Measurements from ENCODE around the gene LMBRD2.

The LMBRD2 gene

DNA sequence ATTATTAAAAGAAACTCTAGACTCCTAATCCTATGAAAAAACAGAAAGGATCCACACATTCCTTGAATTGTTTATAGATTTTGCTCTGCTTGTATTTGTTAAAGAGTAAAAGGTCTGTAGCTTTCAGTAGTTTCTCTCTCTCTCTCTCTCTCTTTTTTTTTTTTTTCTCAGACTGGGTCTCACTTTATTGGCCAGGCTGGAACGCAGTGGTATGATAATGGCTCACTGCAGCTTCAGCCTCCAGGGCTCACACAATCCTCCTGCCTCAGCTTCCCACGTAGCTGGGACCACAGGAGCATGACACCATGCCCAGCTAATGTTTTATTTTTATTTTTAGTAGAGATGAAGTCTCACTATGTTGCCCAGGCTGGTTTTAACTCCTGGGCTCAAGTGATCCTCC is 94.3 kb downstream of the LMBRD2 start:
- CTCF ChIA-PET, result no interaction called here
- DNase-seq (ENCODE audit: extremely low spot score), result no peak
- TF ChIP-seq, protein P1, sequence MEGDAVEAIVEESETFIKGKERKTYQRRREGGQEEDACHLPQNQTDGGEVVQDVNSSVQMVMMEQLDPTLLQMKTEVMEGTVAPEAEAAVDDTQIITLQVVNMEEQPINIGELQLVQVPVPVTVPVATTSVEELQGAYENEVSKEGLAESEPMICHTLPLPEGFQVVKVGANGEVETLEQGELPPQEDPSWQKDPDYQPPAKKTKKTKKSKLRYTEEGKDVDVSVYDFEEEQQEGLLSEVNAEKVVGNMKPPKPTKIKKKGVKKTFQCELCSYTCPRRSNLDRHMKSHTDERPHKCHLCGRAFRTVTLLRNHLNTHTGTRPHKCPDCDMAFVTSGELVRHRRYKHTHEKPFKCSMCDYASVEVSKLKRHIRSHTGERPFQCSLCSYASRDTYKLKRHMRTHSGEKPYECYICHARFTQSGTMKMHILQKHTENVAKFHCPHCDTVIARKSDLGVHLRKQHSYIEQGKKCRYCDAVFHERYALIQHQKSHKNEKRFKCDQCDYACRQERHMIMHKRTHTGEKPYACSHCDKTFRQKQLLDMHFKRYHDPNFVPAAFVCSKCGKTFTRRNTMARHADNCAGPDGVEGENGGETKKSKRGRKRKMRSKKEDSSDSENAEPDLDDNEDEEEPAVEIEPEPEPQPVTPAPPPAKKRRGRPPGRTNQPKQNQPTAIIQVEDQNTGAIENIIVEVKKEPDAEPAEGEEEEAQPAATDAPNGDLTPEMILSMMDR (IDR thresholded peaks at IDR 0.05; ENCODE audit: control extremely low read depth, extremely low read depth, low read depth, missing control alignments), result no peak
- POLR2A ChIA-PET, result no interaction called here

DNA sequence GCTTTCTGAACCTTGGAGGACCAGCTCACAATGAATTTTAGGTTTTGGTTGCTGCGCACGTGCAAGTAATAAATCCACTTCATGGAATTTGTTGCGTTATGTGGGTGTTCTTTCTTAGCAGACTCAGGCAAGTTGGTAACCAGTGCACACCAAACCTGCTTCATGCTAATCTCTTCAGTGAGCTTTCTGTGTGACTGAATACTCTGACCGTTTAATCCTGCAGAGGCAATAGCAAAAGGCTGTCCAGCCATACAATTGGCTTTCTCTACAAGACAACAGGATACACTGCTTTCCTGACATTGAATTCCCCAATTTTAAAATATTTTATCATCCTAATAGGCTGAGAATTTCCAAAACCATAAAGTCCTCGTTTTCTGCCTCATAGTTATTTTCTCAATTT is 95.3 kb downstream of the LMBRD2 start:
- CTCF ChIA-PET, result interaction anchor here (1.5 kb wide), 1 partner anchor 22 kb away, joined by 5 read pairs; no protein-coding TSS in a partner anchor

DNA sequence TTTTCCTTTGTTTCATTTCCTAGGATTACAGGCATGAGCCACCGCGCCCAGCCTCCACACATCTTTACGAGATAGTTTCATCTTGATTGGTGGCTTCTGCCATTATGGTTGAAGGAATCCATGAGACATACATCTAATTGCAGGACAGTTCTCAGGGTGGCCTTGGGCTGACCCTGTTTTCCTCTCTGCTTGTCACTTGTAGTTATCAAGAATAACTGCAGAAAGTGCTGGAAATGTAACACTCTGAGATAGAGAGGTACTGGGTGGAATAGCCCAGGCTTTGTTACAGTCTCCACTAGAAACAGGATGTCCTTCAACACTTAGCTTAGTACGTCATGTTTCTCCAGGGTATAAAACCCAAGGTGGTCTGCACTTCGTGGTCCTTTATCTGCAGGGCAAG is 95.7 kb downstream of the LMBRD2 start:
- no peak for DNase-seq (ENCODE audit: extremely low spot score)
- ChIA-PET CTCF (interaction anchor here (1.5 kb wide), 1 partner anchor 23 kb away, joined by 5 read pairs; no protein-coding TSS in a partner anchor), POLR2A (no interaction called here)
- TF ChIP-seq, protein P1 (IDR thresholded peaks at IDR 0.05; ENCODE audit: control extremely low read depth, extremely low read depth, low read depth, missing control alignments), result no peak

More for the DNA sequence above, 95.3 kb downstream of the LMBRD2 start:
- TF ChIP-seq, protein P1 (IDR thresholded peaks at IDR 0.05; ENCODE audit: control extremely low read depth, extremely low read depth, low read depth, missing control alignments), result no peak
- POLR2A ChIA-PET, result no interaction called here
- DNase-seq (ENCODE audit: extremely low spot score), result no peak

DNA sequence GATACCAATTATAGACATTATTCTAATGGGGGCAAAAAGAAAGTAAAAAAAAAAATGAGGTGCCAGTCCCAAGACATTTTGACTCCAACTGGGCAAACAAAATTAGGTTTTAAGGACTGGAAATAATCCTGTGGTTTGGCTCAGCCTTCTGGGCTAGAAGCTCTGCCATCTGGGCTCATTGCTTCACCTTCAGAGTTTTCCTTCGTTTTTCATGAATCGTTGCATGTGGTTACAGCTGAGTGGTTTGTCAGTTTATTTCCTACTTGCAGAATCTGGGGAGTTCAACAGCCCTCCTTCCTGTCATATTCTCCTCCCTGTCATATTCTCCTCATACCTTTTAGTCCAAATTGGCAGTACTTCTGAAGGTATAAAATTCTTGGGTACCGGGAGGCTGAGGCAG is 97.0 kb downstream of the LMBRD2 start:
- TF ChIP-seq, protein P1 (IDR thresholded peaks at IDR 0.05; ENCODE audit: control extremely low read depth, extremely low read depth, low read depth, missing control alignments), result no peak
- CTCF ChIA-PET, result interaction anchor here (1.1 kb wide), 1 partner anchor 39 kb away, joined by 3 read pairs; no protein-coding TSS in a partner anchor
- no peak for DNase-seq (ENCODE audit: extremely low spot score)
- POLR2A ChIA-PET, result no interaction called here

DNA sequence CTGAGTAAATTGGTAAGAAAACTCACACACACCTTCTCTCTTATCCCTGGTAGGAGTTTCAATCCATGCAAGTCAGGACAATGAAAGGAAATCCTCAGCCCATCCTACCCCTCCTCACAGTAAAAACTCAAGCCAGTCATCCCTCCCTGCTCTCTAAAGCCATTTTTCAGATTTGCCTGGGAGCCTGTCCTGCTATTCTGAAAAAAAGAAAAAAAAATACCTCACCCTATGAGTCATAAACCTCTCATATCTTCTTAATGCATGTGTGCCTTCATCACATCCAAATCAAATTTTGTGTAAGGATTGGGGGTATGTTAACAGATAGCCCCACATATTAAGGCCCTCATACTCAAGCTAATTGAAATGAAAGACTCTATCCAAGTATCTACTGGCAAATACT is 99.1 kb downstream of the LMBRD2 start:
- CTCF ChIA-PET, result interaction anchor here (1.2 to 1.5 kb wide), 2 partner anchors 11 to 15 kb away, joined by 3 to 4 read pairs; no protein-coding TSS in a partner anchor
- POLR2A ChIA-PET, result interaction anchor here (0.7 kb wide), 1 partner anchor 15 kb away, joined by 3 read pairs; no protein-coding TSS in a partner anchor
- DNase-seq (ENCODE audit: extremely low spot score), result no peak
- TF ChIP-seq, protein P1 (IDR thresholded peaks at IDR 0.05; ENCODE audit: control extremely low read depth, extremely low read depth, low read depth, missing control alignments), result no peak

DNA sequence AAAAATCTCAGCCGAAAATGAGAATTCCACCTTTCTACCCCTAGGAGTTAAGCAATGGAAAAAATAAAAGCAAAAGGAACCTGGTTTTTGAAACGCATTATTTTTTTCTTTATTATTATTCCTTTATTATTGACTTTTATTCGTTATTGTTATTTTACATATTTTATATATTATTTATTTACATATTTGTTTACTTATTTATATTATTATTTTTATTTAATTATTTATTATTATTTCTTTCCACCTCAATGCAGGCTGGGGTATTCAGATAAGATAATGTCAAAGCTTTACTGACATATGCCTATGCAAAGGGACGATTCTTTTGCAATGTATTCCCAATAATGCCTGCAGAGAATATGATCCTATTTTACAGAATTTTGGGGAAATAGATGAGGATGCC is 101.7 kb downstream of the LMBRD2 start:
- TF ChIP-seq, protein P1 (IDR thresholded peaks at IDR 0.05; ENCODE audit: control extremely low read depth, extremely low read depth, low read depth, missing control alignments), result no peak
- CTCF ChIA-PET, result no interaction called here
- DNase-seq (ENCODE audit: extremely low spot score), result no peak
- POLR2A ChIA-PET, result no interaction called here
